Measurements from ENCODE around the gene OR1F1.

OR1F1 gene

DNA sequence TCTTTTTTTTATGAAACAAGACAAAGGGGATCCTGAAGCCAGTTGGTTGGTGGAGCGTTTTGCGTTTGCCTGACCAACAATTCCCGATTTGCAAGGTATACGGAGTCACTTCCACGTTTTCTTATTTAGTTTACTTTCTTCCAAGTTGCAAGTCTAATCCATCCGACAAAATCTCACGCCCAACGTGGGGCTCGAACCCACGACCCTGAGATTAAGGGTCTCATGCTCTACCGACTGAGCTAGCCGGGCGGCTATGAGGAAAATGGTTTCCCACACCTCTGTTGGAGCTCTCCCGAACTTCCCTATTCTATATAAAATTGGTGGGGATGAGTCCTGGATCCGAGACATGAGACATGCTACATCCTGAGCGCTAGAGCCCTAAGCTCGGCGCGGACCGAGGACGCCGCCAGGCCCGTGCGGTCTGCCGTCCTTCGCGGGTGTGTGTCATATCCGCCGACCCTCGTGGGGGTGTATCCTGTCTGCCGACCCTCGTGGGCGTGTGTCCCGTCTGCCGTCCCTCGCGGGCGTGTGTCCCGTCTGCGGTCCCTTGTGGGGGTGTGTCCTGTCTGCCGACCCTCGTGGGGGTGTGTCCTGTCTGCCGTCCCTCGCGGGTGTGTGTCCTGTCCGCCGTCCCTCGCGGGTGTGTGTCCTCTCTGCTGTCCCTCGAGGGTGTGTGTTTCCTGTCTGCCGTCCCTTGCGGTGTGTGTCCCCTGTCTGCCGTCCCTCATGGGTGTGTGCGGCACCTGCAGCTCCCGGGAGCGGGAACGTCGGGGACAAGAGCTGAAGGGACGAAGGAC, 30.6 kb upstream of the OR1F1 start:
- WGBS (ENCODE audit: insufficient coverage), result 2% methylated on average over 53 of the region's 59 CpGs
- H3K27ac ChIP-seq (ENCODE audit: insufficient read depth in 1 of 2, low read depth in 1 of 2, low read length in 2 of 2, poor library complexity in 1 of 2, severe bottlenecking in 2 of 2), result peak overlapping the region in 1 of 2 experiments; percentile 61

GRCh38 chr16:3158026-3158509, 29.9 kb upstream of the OR1F1 start:
- Histone ChIP-seq H3K4me3 (ENCODE audit: control insufficient read depth in 1 of 7, extremely low read depth in 1 of 7, insufficient read depth in 4 of 7, low read depth in 2 of 7, low read length in 6 of 7) (peak overlapping the region; percentile 53 to 88 (median 83)), H3K4me1 (ENCODE audit: control extremely low read depth in 1 of 4, control insufficient read depth in 4 of 4, insufficient read depth in 4 of 4, low read length in 3 of 4) (peaks cover 0 to 27% (median 22%) of the 10 kb centered on the region in 4 experiments), H3K27ac (ENCODE audit: insufficient read depth in 1 of 2, low read depth in 1 of 2, low read length in 2 of 2, poor library complexity in 1 of 2, severe bottlenecking in 2 of 2) (peak overlapping the region in 1 of 2 experiments; percentile 61), H3K9me3 (ENCODE audit: control extremely low read depth in 1 of 5, control insufficient read depth in 4 of 5, insufficient read depth in 2 of 5, low read depth in 1 of 5, low read length in 4 of 5) (no peaks in the 10 kb centered on the region), H3K36me3 (ENCODE audit: control insufficient read depth in 4 of 4, insufficient read depth in 4 of 4, low read length in 3 of 4) (no peaks in the 10 kb centered on the region), H3K27me3 (replicated peaks in 2 of 5; ENCODE audit: control insufficient read depth in 4 of 5, insufficient read depth in 5 of 5, low read length in 4 of 5) (peaks cover 0 to 2% (median 0%) of the 10 kb centered on the region in 5 experiments)
- no peak for DNase-seq
- ChIA-PET CTCF (interaction anchor here (0.7 to 1.5 kb wide), 5 partner anchors 9 to 98 kb away, joined by 3 to 4 read pairs (median 4); no protein-coding TSS in a partner anchor), POLR2A (interaction anchor here (0.7 to 1.2 kb wide), 2 partner anchors 8 to 11 kb away, joined by 3 to 5 read pairs; no protein-coding TSS in a partner anchor)
- WGBS (ENCODE audit: insufficient coverage), result under 1% methylated on average over 25 of the region's 27 CpGs

More for the DNA sequence above, 30.6 kb upstream of the OR1F1 start:
- Histone ChIP-seq H3K36me3 (ENCODE audit: control insufficient read depth in 4 of 4, insufficient read depth in 4 of 4, low read length in 3 of 4) (no peaks in the 10 kb centered on the region), H3K4me3 (ENCODE audit: control insufficient read depth in 1 of 7, extremely low read depth in 1 of 7, insufficient read depth in 4 of 7, low read depth in 2 of 7, low read length in 6 of 7) (peak overlapping the region; percentile 53 to 88 (median 83)), H3K9me3 (ENCODE audit: control extremely low read depth in 1 of 5, control insufficient read depth in 4 of 5, insufficient read depth in 2 of 5, low read depth in 1 of 5, low read length in 4 of 5) (no peaks in the 10 kb centered on the region), H3K27me3 (replicated peaks in 2 of 5; ENCODE audit: control insufficient read depth in 4 of 5, insufficient read depth in 5 of 5, low read length in 4 of 5) (peaks cover 0 to 2% (median 0%) of the 10 kb centered on the region in 5 experiments), H3K4me1 (ENCODE audit: control extremely low read depth in 1 of 4, control insufficient read depth in 4 of 4, insufficient read depth in 4 of 4, low read length in 3 of 4) (peaks cover 0 to 27% (median 22%) of the 10 kb centered on the region in 4 experiments)
- POLR2A ChIA-PET, result interaction anchor here (0.6 to 1.2 kb wide), 5 partner anchors 12 to 817 kb away, joined by 3 to 6 read pairs (median 5); no protein-coding TSS in a partner anchor
- DNase-seq, result peak; percentile 79 to 91 (median 86)
- CTCF ChIA-PET, result interaction anchor here (0.7 to 1.4 kb wide), 4 partner anchors 9 to 98 kb away, joined by 3 to 4 read pairs (median 4); no protein-coding TSS in a partner anchor

- Histone ChIP-seq H3K36me3 (ENCODE audit: control insufficient read depth in 4 of 4, insufficient read depth in 4 of 4, low read length in 3 of 4) (no peaks in the 10 kb centered on the region), H3K4me3 (ENCODE audit: control insufficient read depth in 1 of 7, extremely low read depth in 1 of 7, insufficient read depth in 4 of 7, low read depth in 2 of 7, low read length in 6 of 7) (peak overlapping the region; percentile 53 to 88 (median 83)), H3K9me3 (ENCODE audit: control extremely low read depth in 1 of 5, control insufficient read depth in 4 of 5, insufficient read depth in 2 of 5, low read depth in 1 of 5, low read length in 4 of 5) (no peaks in the 10 kb centered on the region), H3K4me1 (ENCODE audit: control extremely low read depth in 1 of 4, control insufficient read depth in 4 of 4, insufficient read depth in 4 of 4, low read length in 3 of 4) (peaks cover 0 to 32% (median 25%) of the 10 kb centered on the region in 4 experiments), H3K27me3 (replicated peaks in 2 of 5; ENCODE audit: control insufficient read depth in 4 of 5, insufficient read depth in 5 of 5, low read length in 4 of 5) (peaks cover 0 to 2% (median 0%) of the 10 kb centered on the region in 5 experiments), H3K27ac (ENCODE audit: insufficient read depth in 1 of 2, low read depth in 1 of 2, low read length in 2 of 2, poor library complexity in 1 of 2, severe bottlenecking in 2 of 2) (peak overlapping the region in 1 of 2 experiments; percentile 66)
- DNase-seq, result peak; percentile 92 to 96 (median 96)
- CTCF ChIA-PET, result interaction anchor here (0.7 to 1.5 kb wide), 6 partner anchors 10 to 560 kb away, joined by 3 to 5 read pairs (median 4); no protein-coding TSS in a partner anchor
- POLR2A ChIA-PET, result interaction anchor here (0.7 to 1.2 kb wide), 3 partner anchors 8 to 15 kb away, joined by 3 to 5 read pairs (median 3); no protein-coding TSS in a partner anchor
- under 1% methylated on average over 47 of the region's 70 CpGs for WGBS (ENCODE audit: insufficient coverage)
Observed at GRCh38 chr16:3158510-3159314, 29.3 kb upstream of the OR1F1 start.

- CTCF ChIA-PET, result interaction anchor here (1.2 to 2.8 kb wide), 8 partner anchors 10 to 131 kb away, joined by 3 to 12 read pairs (median 4); partner anchors contain the start of gene ZNF213
- H3K27ac ChIP-seq (ENCODE audit: insufficient read depth in 1 of 2, low read depth in 1 of 2, low read length in 2 of 2, poor library complexity in 1 of 2, severe bottlenecking in 2 of 2), result no peak overlapping the region
- WGBS (ENCODE audit: insufficient coverage), result 91% methylated on average over 22 of the region's 36 CpGs
- H3K9me3 ChIP-seq (ENCODE audit: control extremely low read depth in 1 of 5, control insufficient read depth in 4 of 5, insufficient read depth in 2 of 5, low read depth in 1 of 5, low read length in 4 of 5), result no peaks in the 10 kb centered on the region
- peaks cover 0 to 40% (median 32%) of the 10 kb centered on the region in 4 experiments for H3K4me1 ChIP-seq (ENCODE audit: control extremely low read depth in 1 of 4, control insufficient read depth in 4 of 4, insufficient read depth in 4 of 4, low read length in 3 of 4)
- peaks cover 0 to 5% (median 0%) of the 10 kb centered on the region in 5 experiments for H3K27me3 ChIP-seq (replicated peaks in 2 of 5; ENCODE audit: control insufficient read depth in 4 of 5, insufficient read depth in 5 of 5, low read length in 4 of 5)
- DNase-seq, result no peak
- H3K36me3 ChIP-seq (ENCODE audit: control insufficient read depth in 4 of 4, insufficient read depth in 4 of 4, low read length in 3 of 4), result no peaks in the 10 kb centered on the region
- H3K4me3 ChIP-seq (ENCODE audit: control insufficient read depth in 1 of 7, extremely low read depth in 1 of 7, insufficient read depth in 4 of 7, low read depth in 2 of 7, low read length in 6 of 7), result no peak overlapping the region
- POLR2A ChIA-PET, result interaction anchor here (0.6 to 1.1 kb wide), 2 partner anchors 11 to 27 kb away, joined by 3 read pairs; no protein-coding TSS in a partner anchor
Observed at GRCh38 chr16:3161235-3162018, 26.6 kb upstream of the OR1F1 start.

GRCh38 chr16:3164121-3164991, 23.6 kb upstream of the OR1F1 start:
- H3K9me3 ChIP-seq (ENCODE audit: control extremely low read depth in 1 of 5, control insufficient read depth in 4 of 5, insufficient read depth in 2 of 5, low read depth in 1 of 5, low read length in 4 of 5), result no peaks in the 10 kb centered on the region
- H3K4me1 ChIP-seq (ENCODE audit: control extremely low read depth in 1 of 4, control insufficient read depth in 4 of 4, insufficient read depth in 4 of 4, low read length in 3 of 4), result peaks cover 0 to 24% (median 17%) of the 10 kb centered on the region in 4 experiments
- POLR2A ChIA-PET, result no interaction called here
- no peaks in the 10 kb centered on the region for H3K36me3 ChIP-seq (ENCODE audit: control insufficient read depth in 4 of 4, insufficient read depth in 4 of 4, low read length in 3 of 4)
- no peak overlapping the region for H3K4me3 ChIP-seq (ENCODE audit: control insufficient read depth in 1 of 7, extremely low read depth in 1 of 7, insufficient read depth in 4 of 7, low read depth in 2 of 7, low read length in 6 of 7)
- CTCF ChIA-PET, result interaction anchor here (1.0 to 2.0 kb wide), 5 partner anchors 12 to 32 kb away, joined by 3 to 9 read pairs (median 5); partner anchors contain the start of gene ZNF213
- no peak overlapping the region for H3K27ac ChIP-seq (ENCODE audit: insufficient read depth in 1 of 2, low read depth in 1 of 2, low read length in 2 of 2, poor library complexity in 1 of 2, severe bottlenecking in 2 of 2)
- DNase-seq, result no peak
- peaks cover 0 to 25% (median 14%) of the 10 kb centered on the region in 5 experiments for H3K27me3 ChIP-seq (replicated peaks in 2 of 5; ENCODE audit: control insufficient read depth in 4 of 5, insufficient read depth in 5 of 5, low read length in 4 of 5)
- WGBS (ENCODE audit: insufficient coverage), result 95% methylated on average over 28 of the region's 37 CpGs
